ENCODE data around the gene ETS1.

ETS1 gene

GRCh38 chr11:128500493-128500892 is 86.9 kb downstream of the ETS1 start:
- no peak for ATAC-seq

DNA sequence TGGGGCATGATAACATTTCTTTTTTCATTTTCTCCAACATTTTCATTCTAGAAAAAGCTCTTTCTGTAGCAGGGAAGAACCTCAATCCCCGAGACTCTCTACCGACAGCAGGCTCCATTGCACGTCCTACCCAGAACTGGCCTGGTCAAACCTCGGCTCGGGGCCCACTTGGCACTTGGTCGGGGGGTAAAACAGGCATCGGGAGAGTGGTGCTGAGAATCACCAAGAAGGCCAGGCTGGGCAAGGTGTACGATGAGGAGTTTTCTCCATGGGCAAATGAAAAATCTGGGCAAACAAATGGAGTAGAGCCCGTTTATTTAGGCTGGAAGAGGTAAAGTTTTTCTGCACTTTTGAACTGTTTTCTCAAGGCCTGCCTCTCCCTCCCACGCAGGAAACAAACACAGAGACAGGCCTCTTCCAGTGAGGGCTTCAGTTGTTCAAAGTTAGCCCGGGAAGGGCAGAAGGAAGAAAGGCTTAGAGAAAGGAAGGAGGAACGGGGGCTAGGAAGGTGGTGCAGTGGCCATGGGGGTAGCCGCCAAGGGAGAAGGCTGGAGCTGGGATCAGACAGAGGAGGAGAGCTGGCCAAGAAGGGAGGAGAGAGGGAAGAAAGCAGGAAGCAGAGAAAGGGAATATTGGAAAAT is 87.6 kb downstream of the ETS1 start:
- ATAC-seq, result no peak

DNA sequence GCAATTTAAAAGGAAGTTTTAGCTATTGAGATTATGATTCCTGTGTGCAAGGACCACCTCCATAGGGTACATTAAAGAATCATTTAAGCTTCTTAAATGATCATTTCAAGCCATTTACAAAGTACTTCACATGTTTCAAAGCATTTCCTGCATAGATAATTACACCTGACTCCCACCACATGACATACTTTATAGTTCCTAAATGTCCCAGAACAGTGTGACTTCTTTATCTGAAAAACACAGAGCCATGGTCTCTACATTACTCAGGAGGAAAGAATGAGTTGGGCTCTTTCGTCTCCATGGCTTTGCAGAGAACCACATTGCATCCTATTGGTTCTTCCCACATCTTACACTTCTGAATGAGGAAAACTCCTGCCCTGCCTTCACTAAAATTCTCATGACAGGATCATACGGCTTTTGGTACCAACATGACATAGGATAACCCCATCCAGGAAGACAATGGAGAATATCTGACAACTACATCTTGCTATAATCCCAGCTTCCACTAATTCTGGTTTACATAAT is 88.6 kb downstream of the ETS1 start:
- ATAC-seq, result no peak

- ATAC-seq, result no peak
These were observed 89.6 kb downstream of the ETS1 start for GRCh38 chr11:128497776-128498095.

DNA sequence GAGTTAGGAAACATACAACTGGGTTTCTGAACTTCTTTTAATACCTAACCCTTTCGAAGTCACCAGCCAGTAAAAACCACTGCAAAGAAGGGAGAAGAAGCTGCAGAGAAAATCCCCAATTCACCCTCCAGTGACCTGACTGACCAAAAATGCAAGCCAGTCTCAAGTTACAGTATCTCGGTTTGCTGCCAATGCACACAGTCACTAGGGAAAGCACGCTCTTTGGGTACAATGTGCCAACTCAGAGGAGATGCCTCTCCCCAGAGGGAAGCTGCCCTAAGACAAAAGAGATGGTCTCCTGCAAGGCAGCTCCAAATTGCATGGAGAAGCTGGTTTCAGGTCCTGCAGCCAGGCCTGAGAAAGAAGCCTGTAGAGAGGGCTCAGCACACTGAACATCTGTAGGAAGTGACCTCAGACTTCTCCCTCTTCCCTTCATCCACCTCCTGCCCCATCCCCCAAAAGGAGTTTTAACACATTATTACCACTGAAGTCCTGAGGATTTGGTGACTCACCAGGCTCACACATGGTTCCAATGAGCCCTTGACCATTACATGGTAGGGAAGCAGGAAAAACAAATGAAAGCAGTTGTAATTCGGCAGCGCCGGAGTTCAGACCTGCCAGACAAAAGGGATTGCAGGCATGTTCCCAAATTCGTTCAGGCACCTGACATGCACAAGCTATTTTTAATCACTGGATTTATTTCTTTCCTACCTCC is 90.1 kb downstream of the ETS1 start:
- peak in 1 of 2 donors; percentile 7 for ATAC-seq

DNA sequence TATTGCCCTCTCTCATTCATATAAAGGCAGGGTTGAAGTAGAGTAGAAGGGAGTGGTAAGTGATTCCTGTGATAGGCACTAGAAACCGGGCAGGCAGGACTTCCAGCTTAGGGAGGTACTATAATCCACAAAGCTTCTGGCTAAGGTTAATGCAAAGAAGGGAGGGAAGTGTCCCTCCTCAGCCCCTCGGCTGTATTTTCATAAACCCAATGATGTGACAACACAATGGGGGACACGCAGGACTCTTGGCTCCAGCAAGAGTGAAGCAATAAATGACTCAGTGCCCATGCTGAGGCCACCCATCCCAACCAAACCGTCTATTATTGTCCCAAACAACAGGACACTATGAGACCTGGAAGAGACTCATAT is 90.7 kb downstream of the ETS1 start:
- ATAC-seq, result no peak

GRCh38 chr11:128496249-128496648 is 91.1 kb downstream of the ETS1 start:
- ATAC-seq, result no peak

- ATAC-seq, result peak; percentile 70
These were observed 92.7 kb downstream of the ETS1 start for GRCh38 chr11:128494418-128495332.

GRCh38 chr11:128493570-128493965 is 93.8 kb downstream of the ETS1 start:
- ATAC-seq, result no peak

DNA sequence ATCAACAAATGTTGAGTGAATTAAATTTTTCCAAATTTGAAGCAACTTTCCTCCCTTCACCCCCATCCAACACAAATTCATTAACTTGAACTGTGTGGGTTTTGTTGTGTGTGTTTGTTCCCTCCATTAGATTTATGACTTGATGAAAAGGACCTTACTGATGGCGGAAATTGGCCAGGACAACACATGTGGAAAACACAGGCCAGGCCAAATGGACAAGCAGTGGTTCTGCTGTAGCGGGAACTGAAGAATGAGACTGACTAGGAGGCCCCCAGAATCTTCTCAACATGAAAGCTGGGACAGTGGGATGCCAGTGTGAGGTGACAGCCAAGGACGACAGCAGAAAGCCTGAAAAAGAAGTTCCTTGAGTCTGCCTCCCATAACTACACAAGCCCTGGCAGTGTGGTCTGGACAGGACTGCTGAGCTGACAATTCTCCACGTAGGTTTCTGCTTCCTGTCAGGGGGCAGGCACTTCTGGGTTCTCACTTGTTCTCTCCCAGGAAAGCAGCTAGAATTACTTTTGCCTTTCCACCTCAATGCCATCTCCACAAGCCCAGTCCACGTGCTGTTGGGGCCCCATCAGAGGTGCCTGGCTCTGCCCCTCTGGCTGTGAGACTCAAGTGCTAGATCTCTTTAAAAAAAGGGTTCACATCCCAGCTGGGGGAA is 94.3 kb downstream of the ETS1 start:
- no peak for ATAC-seq

GRCh38 chr11:128492461-128492860 is 94.9 kb downstream of the ETS1 start:
- no peak for ATAC-seq

DNA sequence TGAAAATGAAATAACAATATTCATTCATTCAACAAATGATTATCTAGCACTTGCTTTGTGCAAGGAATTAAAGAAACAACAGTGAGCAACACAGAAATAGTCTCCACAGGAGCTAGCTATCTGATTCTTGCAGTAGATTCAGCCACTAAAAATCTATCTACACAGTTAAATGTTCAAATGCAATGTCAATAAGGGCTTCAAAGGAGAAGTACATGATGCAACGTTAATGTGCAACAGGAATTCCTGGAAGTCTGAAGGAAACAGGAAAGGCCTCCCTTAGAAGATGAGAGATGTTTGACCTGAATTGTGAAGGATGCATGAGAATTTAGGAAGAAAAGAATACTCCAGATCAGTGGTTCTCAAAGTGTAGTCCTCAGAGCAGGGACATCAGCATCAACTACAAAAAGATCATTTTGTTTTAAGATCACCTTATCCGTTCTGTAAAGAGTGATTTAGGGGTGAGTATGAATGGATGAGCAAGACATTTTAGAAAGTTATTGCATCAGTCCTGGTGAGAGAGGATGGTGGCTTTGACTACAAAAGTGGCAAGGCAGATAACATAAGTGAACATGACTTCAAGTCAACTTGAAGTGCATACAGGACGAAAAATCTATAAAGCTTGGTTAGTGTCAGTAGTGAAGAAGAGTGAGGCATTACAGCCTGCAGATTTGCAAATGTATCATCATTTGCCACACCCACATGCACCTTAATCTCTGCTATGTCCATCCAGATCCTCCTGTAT is 96.0 kb downstream of the ETS1 start:
- ATAC-seq, result peak; percentile 30 to 33

- ATAC-seq, result no peak
These were observed 97.3 kb downstream of the ETS1 start for GRCh38 chr11:128490092-128490491.

- ATAC-seq, result peak; percentile 33 to 43
These were observed 98.9 kb downstream of the ETS1 start for GRCh38 chr11:128488471-128488870.

- ATAC-seq, result peak in 1 of 2 donors; percentile 9
These were observed 99.4 kb downstream of the ETS1 start for GRCh38 chr11:128487978-128488377.

GRCh38 chr11:128484172-128484571 is 103.2 kb downstream of the ETS1 start:
- no peak for ATAC-seq

- ATAC-seq, result peak; percentile 4 to 7
These were observed 104.1 kb downstream of the ETS1 start for GRCh38 chr11:128483211-128483788.

DNA sequence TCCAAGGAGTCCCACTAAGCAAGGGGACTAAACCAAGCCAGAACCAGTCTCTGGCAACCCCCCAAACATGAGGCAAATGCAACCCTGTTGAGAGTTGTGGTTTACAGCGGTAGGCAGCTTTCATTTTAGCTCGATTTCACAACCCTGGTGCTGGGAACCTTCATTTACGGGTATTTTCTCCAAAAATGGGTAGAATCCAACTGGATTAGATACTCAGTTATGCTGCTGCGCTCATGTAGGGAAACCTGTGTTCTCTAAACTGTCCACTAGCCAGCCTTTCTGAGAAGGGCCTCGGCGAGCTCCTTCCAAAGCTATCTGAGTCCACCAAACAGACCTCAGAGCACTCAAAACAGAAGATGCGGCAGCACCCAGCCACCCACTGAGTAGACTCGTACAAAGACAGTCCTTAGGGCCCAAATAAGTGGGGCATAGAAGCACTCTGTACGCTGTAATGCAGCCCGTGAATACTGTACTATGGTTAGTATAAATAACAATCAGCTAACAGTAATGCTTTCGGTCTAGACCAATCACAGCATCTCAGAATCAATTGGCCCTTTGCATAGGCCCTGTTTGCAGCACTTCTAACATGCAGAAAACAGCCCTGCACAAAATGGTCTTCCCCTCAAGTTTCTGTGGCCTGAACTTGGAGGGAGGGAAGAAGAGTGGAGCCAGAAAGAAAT is 104.7 kb downstream of the ETS1 start:
- ATAC-seq, result peak; percentile 66 to 73

DNA sequence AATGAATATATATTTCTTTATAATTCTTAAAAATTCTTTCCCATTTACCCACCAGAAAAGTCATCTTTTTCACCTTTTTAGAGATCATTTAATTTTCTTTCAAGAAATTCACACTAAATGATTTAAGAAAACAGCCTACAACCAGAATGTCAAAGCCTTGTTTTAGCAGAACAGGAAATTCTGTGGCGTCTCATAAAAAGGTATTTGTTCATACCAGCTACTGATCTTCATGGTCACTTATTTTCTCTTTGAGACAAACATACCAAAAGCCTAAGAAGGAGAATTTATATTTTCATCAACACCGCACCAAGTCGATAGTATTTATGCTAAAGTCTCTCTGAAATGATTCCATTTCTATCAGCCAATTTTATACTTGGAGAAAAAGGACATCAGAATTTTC is 105.3 kb downstream of the ETS1 start:
- no peak for ATAC-seq

DNA sequence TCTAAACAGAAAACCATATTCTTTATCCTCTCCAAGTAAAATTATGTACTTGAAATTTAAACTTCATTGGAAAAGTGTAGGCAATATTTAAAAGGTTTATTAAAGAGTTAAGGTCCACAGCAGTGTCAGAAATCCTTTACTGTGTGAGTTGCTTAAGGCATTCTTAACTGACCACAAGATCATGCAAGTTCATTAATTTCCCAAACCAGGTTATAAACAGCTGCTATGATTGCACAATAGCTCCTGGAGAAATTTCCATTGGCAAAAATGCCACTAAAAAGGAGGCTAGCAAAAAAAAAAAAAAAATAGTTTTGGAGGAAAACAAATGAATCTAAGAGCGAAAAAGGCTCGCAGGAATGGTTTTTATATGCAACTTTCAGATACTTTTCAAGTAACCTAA is 106.2 kb downstream of the ETS1 start:
- no peak for ATAC-seq

DNA sequence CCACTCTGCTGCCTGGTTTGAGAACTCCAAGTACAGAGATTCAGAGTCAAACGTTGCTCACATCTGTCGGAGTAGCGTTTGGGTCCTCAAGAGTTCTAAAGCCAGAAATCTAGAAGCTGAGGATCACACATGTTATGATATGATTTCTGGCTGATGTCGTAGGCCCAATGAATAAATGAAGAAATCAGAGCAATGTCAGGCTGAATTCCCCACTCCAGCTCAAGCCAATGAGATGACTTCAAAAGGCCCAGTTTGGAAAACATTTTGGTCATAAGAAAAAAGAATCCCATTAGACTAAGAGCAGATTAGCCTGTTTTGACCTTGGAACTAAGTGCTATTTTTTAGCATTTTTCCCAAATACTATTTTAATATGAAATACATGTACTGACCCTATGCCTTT is 106.7 kb downstream of the ETS1 start:
- ATAC-seq, result no peak

All from activated CD4-positive, CD25-positive, alpha-beta regulatory T cell treated with anti-CD3 and anti-CD28 coated beads, Interleukin-2, amount 50 U/mL, for 24 hours (primary cell).